IPS DF 6.9 (cell line): Measurements from ENCODE around the gene WDFY2.

ENCODE experiments used
- DNase-seq: peaks from one replicate; pipeline ENCODE4 v3.0.0-alpha.2; 2013; ENCODE audit warnings: low read depth, low spot score
- H3K27ac ChIP-seq: one replicate; pipeline ENCODE4 v1.5.1; 2013; ENCODE audit warnings: low read length, control low read depth
- H3K27me3 ChIP-seq: 2 replicates; pipeline ENCODE4 v1.6.1; 2013; ENCODE audit warnings: mild to moderate bottlenecking, low read length; ENCODE audit not compliant: control insufficient read depth, insufficient read depth
- H3K36me3 ChIP-seq: 2 replicates; pipeline ENCODE4 v1.6.1; 2013; ENCODE audit warnings: low read length; ENCODE audit not compliant: control insufficient read depth, insufficient read depth
- H3K4me1 ChIP-seq: 2 replicates; pipeline ENCODE4 v1.6.1; 2013; ENCODE audit warnings: low read length; ENCODE audit not compliant: control insufficient read depth, insufficient read depth
- H3K4me3 ChIP-seq: 2 replicates; pipeline ENCODE4 v1.5.1; 2013; ENCODE audit warnings: mild to moderate bottlenecking, low read length
- H3K9me3 ChIP-seq: 2 replicates; pipeline ENCODE4 v1.6.1; 2013; ENCODE audit warnings: low read length, inconsistent platforms; ENCODE audit not compliant: control insufficient read depth, insufficient read depth
- WGBS: extraction: QIAGEN DNeasy Blood & Tissue Kit; methylation state at CpG from one replicate; pipeline ENCODE4 v1.1.7; 2013; ENCODE audit warnings: mixed read lengths, missing lambda C conversion rate; ENCODE audit not compliant: insufficient read length, insufficient coverage; 5-methylcytosine and 5-hydroxymethylcytosine counted together

WDFY2 gene

DNA sequence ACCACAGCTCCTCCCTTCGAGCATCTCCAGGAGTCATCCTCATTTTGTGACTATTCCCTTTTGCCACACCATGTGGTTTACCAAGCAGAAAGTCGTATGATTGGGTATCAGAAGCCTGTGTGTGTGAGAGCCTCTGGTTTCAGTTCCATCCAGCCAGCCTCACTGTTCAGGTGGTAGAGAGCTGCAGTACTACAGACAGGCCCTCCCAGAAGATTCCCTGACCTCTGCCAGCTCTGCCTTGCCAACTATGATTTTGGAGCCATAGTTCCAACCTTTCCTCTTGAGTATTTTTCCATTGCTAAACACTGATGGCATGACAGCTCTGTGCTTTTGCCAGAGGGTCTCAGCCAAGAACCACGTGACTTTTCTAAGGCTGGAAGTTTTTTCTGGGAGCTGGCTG lies 137.2 kb downstream of the WDFY2 start:
- WGBS = no CpG with 5 or more reads among the region's 3 CpGs
- H3K27ac ChIP-seq = no peak overlapping the region
- no peaks in the 10 kb centered on the region for H3K9me3 ChIP-seq
- H3K27me3 ChIP-seq = no peaks in the 10 kb centered on the region
- DNase-seq = no peak
- H3K4me1 ChIP-seq = no peaks in the 10 kb centered on the region
- H3K4me3 ChIP-seq = no peak overlapping the region
- H3K36me3 ChIP-seq = no peaks in the 10 kb centered on the region

DNA sequence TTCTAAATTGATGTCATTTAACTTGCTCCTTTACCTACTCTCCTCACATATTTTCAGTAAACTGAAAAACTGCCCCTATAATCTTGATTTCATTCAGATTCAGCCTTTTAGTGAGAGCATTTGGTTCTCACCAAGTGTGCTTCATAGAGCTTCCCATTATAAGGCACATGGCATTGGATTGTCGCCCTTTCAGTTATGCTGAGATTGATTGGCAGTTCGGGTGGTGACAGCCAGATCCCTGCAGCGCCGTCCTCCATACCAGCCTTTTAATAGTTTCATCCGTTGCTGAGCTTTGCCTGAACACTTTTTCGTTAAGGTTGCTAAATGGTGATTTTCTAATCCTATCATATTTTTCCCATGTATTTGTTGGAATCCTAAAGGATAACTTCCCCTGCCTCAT lies 139.3 kb downstream of the WDFY2 start:
- Histone ChIP-seq H3K27me3 (no peaks in the 10 kb centered on the region), H3K9me3 (no peaks in the 10 kb centered on the region), H3K27ac (no peak overlapping the region), H3K4me3 (no peak overlapping the region), H3K4me1 (no peaks in the 10 kb centered on the region), H3K36me3 (no peaks in the 10 kb centered on the region; the same call in 1 of the 2 replicates)
- WGBS = no CpG with 5 or more reads among the region's 6 CpGs
- DNase-seq = no peak

DNA sequence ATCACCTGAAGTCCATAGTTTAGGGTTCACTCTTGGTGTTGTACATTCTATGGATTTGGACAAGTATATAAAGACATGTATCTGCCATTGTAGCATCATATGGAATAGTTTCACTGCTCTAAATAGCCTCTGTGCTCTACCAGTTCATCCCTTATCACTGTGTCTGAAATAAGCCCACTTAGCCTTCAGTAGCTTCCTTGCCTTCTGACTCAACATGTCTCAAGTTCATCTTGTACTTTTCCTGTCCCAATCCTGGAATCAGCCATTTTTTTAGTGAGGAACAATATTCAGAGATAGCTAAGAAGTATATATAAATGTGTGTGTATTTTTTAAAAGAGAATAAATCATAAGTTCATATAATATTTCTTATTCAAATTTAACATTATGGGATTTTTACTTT lies 140.5 kb downstream of the WDFY2 start:
- DNase-seq = no peak
- Histone ChIP-seq H3K4me3 (no peak overlapping the region), H3K9me3 (no peaks in the 10 kb centered on the region)

GRCh38 chr13:51726446-51727193 lies 142.4 kb downstream of the WDFY2 start:
- no peaks in the 10 kb centered on the region for H3K27me3 ChIP-seq
- H3K4me3 ChIP-seq = no peak overlapping the region
- no peaks in the 10 kb centered on the region for H3K4me1 ChIP-seq
- no CpG with 5 or more reads among the region's 3 CpGs for WGBS
- no peaks in the 10 kb centered on the region; the same call in 1 of the 2 replicates for H3K36me3 ChIP-seq
- H3K9me3 ChIP-seq = no peaks in the 10 kb centered on the region
- no peak for DNase-seq
- H3K27ac ChIP-seq = no peak overlapping the region

More for the DNA sequence above, 140.5 kb downstream of the WDFY2 start:
- Histone ChIP-seq H3K27me3 (no peaks in the 10 kb centered on the region), H3K4me1 (no peaks in the 10 kb centered on the region), H3K27ac (no peak overlapping the region), H3K36me3 (no peaks in the 10 kb centered on the region; the same call in 1 of the 2 replicates)

- Histone ChIP-seq H3K36me3 (no peaks in the 10 kb centered on the region; the same call in 1 of the 2 replicates), H3K27ac (no peak overlapping the region), H3K27me3 (no peaks in the 10 kb centered on the region), H3K9me3 (no peaks in the 10 kb centered on the region), H3K4me3 (no peak overlapping the region), H3K4me1 (no peaks in the 10 kb centered on the region)
- no peak for DNase-seq
- no CpG with 5 or more reads among the region's 8 CpGs for WGBS
Measured at GRCh38 chr13:51727634-51728274, 143.5 kb downstream of the WDFY2 start.

DNA sequence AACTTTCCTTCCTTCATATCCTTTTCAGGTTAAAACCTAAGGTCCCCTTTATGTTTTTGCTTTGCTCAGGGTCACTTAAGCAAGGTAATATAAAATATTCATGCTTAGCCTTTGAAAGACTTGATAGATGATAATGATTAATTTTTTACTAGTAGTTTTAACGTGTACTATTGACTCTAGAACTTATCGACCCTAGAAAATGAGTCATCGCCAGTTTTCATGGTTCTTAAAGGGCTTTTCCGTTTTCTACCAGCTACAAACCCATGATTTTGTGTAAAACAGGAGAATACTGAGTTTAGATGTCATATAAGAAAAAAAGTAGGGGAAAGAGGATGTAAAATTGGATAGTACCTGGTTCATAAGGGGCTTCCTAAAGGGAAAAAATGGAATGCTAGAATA lies 144.0 kb downstream of the WDFY2 start:
- H3K4me3 ChIP-seq = no peak overlapping the region
- H3K27ac ChIP-seq = no peak overlapping the region
- H3K4me1 ChIP-seq = no peaks in the 10 kb centered on the region; the same call in 1 of the 2 replicates
- no CpG with 5 or more reads among the region's 4 CpGs for WGBS
- no peak for DNase-seq
- H3K9me3 ChIP-seq = no peaks in the 10 kb centered on the region
- no peaks in the 10 kb centered on the region for H3K27me3 ChIP-seq
- H3K36me3 ChIP-seq = no peaks in the 10 kb centered on the region; the same call in 1 of the 2 replicates

DNA sequence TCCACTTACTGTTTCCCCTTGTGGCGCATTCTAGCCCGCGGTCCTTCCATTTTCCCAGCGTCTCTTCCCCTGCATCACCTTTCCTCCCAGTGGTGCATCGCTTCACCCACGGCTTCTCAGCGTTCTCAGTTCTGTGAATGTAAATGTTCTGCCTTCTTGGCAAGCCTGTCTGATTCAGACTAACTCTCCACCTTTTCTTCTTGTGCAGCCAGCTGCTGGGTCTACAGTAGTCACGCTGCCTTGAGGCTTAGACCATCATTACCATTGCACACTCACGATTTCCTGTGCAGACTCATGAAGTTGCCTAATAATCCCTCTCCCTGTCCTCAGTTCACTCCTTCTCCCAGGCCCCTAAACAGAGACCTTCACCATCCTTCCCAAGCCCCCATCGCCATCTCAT lies 144.7 kb downstream of the WDFY2 start:
- Histone ChIP-seq H3K27me3 (no peaks in the 10 kb centered on the region), H3K4me3 (no peak overlapping the region), H3K9me3 (no peaks in the 10 kb centered on the region), H3K4me1 (peaks cover 1% of the 10 kb centered on the region; the same call in 1 of the 2 replicates), H3K36me3 (no peaks in the 10 kb centered on the region; the same call in 1 of the 2 replicates), H3K27ac (no peak overlapping the region)
- no CpG with 5 or more reads among the region's 10 CpGs for WGBS
- no peak for DNase-seq

DNA sequence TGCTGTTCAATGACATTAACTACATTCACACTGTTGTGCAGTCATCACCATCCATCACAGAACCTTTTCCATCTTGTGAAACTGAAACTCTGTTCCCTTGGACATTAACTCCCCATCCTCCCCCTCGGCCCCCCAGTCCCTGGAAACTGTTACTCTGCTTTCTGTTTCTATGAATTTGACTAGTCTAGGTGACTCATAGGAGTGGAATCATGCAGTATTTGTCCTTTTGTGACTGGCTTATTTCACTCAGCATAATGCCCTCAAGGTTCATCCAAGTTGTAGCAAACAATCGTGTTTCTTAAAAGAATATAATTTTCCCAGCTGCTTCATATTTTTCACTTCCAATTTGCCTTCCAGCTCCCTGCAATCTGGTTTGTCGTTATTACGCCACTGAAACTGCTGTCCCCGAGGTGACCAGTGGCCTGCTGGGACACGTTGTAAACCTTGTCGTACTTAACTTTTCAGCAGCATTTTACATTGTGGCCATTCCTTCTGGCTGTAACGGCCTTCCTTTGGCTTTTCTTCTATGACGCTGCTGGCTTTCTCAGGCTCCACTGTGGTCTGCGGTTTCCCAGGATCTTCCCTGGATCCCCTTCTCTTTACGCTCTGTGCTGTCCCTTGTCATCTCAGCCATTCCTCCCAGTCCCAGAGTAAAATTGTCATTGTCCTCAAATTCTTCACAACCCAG lies 145.7 kb downstream of the WDFY2 start:
- Histone ChIP-seq H3K27me3 (no peaks in the 10 kb centered on the region), H3K4me1 (peaks cover 1% of the 10 kb centered on the region; the same call in 1 of the 2 replicates), H3K27ac (no peak overlapping the region), H3K36me3 (no peaks in the 10 kb centered on the region; the same call in 1 of the 2 replicates), H3K4me3 (no peak overlapping the region), H3K9me3 (no peaks in the 10 kb centered on the region)
- WGBS = no CpG with 5 or more reads among the region's 11 CpGs
- DNase-seq = no peak

GRCh38 chr13:51730927-51731326 lies 146.7 kb downstream of the WDFY2 start:
- peaks cover 1% of the 10 kb centered on the region; the same call in 1 of the 2 replicates for H3K4me1 ChIP-seq

DNA sequence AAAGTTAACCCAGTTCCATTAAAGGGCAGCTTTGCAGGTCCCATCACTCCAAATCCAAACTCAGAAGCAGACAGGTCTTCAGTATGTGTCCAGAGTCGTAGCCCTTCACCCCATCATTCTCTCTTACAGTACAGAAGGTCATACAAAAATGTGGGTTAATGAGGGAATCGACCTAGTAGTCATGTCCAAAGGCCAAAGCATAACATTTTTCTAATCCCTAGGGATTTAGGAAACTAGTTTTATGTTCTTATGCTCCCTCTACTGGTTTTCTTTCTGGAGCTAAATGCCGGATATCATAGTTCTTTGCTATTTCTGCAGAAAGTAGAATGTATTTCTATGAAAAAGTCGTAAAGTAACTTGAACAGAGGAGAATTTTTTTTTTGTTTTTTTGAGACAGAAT lies 147.5 kb downstream of the WDFY2 start:
- no peaks in the 10 kb centered on the region for H3K27me3 ChIP-seq
- no peaks in the 10 kb centered on the region; the same call in 1 of the 2 replicates for H3K36me3 ChIP-seq
- no peak for DNase-seq
- H3K4me1 ChIP-seq = peaks cover 1% of the 10 kb centered on the region; the same call in 1 of the 2 replicates
- no peak overlapping the region for H3K27ac ChIP-seq
- no peaks in the 10 kb centered on the region for H3K9me3 ChIP-seq
- no peak overlapping the region for H3K4me3 ChIP-seq
- WGBS = no CpG with 5 or more reads among the region's 4 CpGs

More at GRCh38 chr13:51730927-51731326, 146.7 kb downstream of the WDFY2 start:
- H3K27ac ChIP-seq = no peak overlapping the region
- no CpG with 5 or more reads among the region's 1 CpG for WGBS
- no peak overlapping the region for H3K4me3 ChIP-seq
- H3K36me3 ChIP-seq = no peaks in the 10 kb centered on the region; the same call in 1 of the 2 replicates
- H3K9me3 ChIP-seq = no peaks in the 10 kb centered on the region
- H3K27me3 ChIP-seq = no peaks in the 10 kb centered on the region
- DNase-seq = no peak
